Measurements from ENCODE around the gene RERG.

DNA sequence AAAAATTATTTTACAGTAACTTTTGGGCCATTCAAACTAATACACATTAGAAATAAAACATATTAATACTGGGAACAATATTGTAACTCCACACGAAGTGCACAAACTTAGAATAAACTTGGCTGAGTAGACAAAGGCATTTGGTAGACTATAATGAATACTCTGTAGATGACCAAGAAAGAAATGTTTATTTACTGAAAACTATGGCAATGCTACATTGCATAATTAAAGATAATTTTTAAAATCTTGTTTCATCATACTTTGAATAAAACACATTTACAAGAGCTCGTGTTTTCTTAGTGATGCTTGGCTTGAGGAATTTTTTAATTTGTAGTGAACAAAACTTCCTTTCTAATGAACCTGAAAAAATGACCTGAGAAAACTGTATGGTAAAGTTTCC is 21.3 kb downstream of the RERG start:
- TF ChIP-seq USF2 (IDR thresholded peaks at IDR 0.05; ENCODE audit: low read depth, low read length) (no peak), MXI1 (IDR thresholded peaks at IDR 0.05; ENCODE audit: borderline replicate concordance, low read depth, low read length) (no peak), CTCF (conservative IDR thresholded peaks at IDR 0.05; ENCODE audit: low read depth, low read length) (no peak), POLR2A (IDR thresholded peaks at IDR 0.05; ENCODE audit: low read depth, low read length) (no peak)

Measured in IMR-90 (cell line).